Spleen (tissue), 11 donors: ENCODE results near the gene KCNK7. TPM values are rescaled to one million over a fixed set of nuclear protein-coding genes. Genes with fewer than 3 reads are reported as not detected.

Experiments
- DNase-seq: peaks from one replicate; pipeline ENCODE4 v3.0.0-alpha.2; 2020
- H3K27ac ChIP-seq, 8 donors: fragments of 200-600 bp; sonication (generic) in 7 of 8; 1 replicate in 4 of 8; 2 replicates in 4 of 8; pipeline versions ENCODE4 v1.5.0 to v1.8.0; 2016 to 2021; ENCODE audit warnings: inconsistent platforms in 4 of 8, mild to moderate bottlenecking in 4 of 8, moderate library complexity in 1 of 8
- H3K27me3 ChIP-seq, 7 donors: fragments of 200-600 bp; sonication (generic) in 6 of 7; replicated peaks in 1 of 7; 1 replicate in 4 of 7; 2 replicates in 3 of 7; pipeline versions ENCODE4 v1.5.0 to v1.8.0; 2016 to 2021; ENCODE audit warnings: inconsistent platforms in 3 of 7, mild to moderate bottlenecking in 1 of 7
- H3K36me3 ChIP-seq, 6 donors: fragments of 200-600 bp; sonication (generic) in 5 of 6; 1 replicate in 4 of 6; 2 replicates in 2 of 6; pipeline versions ENCODE4 v1.5.0 to v1.8.0; 2016 to 2021; ENCODE audit warnings: inconsistent platforms in 2 of 6
- H3K4me1 ChIP-seq, 6 donors: fragments of 200-600 bp; sonication (generic) in 5 of 6; 1 replicate in 3 of 6; 2 replicates in 3 of 6; pipeline versions ENCODE4 v1.5.0 to v1.8.0; 2016 to 2021; ENCODE audit warnings: inconsistent platforms in 3 of 6
- H3K4me3 ChIP-seq, 8 donors: fragments of 200-600 bp; sonication (generic) in 7 of 8; 1 replicate in 4 of 8; 2 replicates in 4 of 8; pipeline versions ENCODE4 v1.5.0 to v1.8.0; 2016 to 2021; ENCODE audit warnings: inconsistent platforms in 4 of 8, mild to moderate bottlenecking in 4 of 8, moderate library complexity in 2 of 8
- H3K9me3 ChIP-seq, 8 donors: fragments of 200-600 bp; sonication (generic) in 7 of 8; 1 replicate in 4 of 8; 2 replicates in 4 of 8; pipeline versions ENCODE4 v1.5.0 to v1.8.0; 2016 to 2021; ENCODE audit warnings: inconsistent platforms in 4 of 8
- POLR2A ChIP-seq, 3 donors: fragments of 450-650 bp; IDR thresholded peaks; one replicate each; pipeline ENCODE4 v1.5.1; 2017; ENCODE audit warnings: antibody characterized with exemption in 3 of 3, mild to moderate bottlenecking in 1 of 3
- POLR2AphosphoS5 ChIP-seq, 3 donors: sonication (generic); formaldehyde crosslinking; IDR thresholded peaks; one replicate each; pipeline ENCODE4 v1.5.1; 2017; ENCODE audit warnings: antibody characterized with exemption in 3 of 3
- WGBS, 5 donors: extraction: QIAGEN DNeasy Blood & Tissue Kit in 3 of 5; methylation state at CpG; one replicate each; pipeline versions ENCODE4 v1.1.5 to v1.1.7; 2013 to 2018; 5-methylcytosine and 5-hydroxymethylcytosine counted together
- intact Hi-C: fragments of 100-400 bp; cut with DNase I; formaldehyde crosslinking; loops from one replicate; pipeline ENCODE4 v1.15.0; 2023; ENCODE audit warnings: low total_unique reads
- polyA plus RNA-seq, 3 donors: library from polyadenylated mRNA; stranded (reverse); fragments of 200-250 nt; gene quantifications; one replicate each; pipeline ENCODE4 v1.2.1, GENCODE V29; 2013
- total RNA-seq, 7 donors: library from RNA; depleted of rRNA in 3 of 7; stranded (reverse); fragments of >200 nt in 3 of 7; fragmentation: NEBNext Ultra II Directional in 4 of 7; extraction: Animal tissue kit (Norgen Biotek cat#: 25700) in 4 of 7; gene quantifications; one replicate each; pipeline versions ENCODE4 v1.1.0 to v1.2.1, GENCODE V29; 2016 to 2021
- TF ChIP-seq, protein P1 (sequence below), 11 experiments: fragments of 200-600 bp in 7 of 11; fragments of 450-650 bp in 4 of 11; sonication (generic) in 4 of 11; IDR thresholded peaks in 8 of 11; conservative IDR thresholded peaks in 3 of 11; 1 replicate in 7 of 11; 2 replicates in 4 of 11; pipeline versions ENCODE4 v1.4.0 to v1.8.0; 2016 to 2021; ENCODE audit warnings: antibody characterized with exemption in 11 of 11, inconsistent platforms in 4 of 11, mild to moderate bottlenecking in 1 of 11
- donor health status: healthy with polysubstance abuse.
- donor health status: DM: no; HTN: no; CAD: no; lungs with moderate emphysema.
- donor health status: DM: no; HTN: no; CAD: no.
- donor health status: Bipolar disorder and iron deficiency.
- donor health status: healthy.
- donor health status: DM: no; HTN: no; CAD: no.
- donor health status: DM: yes; HTN: yes; CAD: no.

The KCNK7 gene
- total and polyA plus RNA-seq, 10 donors: 0.63 to 6.2 (median 1.8) TPM

DNA sequence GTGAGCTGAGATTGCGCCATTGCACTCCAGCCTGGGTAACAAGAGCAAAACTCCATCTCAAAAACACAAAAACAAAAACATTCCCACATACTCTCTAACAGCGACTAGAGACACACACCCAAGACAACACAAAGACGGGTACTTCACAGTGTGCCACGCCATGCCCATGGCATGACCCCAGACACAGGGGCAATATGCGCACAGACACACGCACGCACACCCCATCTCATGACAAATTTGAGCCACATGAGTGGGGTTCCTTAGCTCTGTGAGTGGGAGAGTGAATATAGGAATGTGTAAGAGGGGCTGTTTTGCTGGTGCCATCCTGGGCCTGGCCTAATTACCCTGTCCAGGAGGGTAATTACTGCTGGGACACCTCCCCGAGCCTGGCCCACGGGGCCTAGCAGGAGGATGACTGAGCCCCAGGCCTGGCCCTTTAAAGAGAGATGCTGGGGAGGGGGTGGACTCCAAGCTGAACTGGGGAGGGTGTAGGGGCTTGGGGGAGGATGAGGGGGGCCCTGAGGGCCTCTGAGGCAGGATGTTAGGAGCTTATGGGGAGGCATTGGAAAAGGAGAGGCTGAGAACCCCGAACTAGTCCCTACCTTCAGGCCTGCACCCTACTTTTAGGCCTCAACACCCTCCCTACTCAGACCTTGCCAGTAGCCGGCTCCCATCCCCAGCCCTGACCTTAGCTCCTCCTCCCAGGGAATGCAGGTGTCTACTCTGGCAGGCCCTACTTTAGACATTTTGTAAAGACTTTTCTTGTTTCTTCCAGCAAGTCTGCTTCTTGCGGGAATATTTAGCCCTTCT, 38.9 kb downstream of the KCNK7 start:
- DNase-seq: no peak
- intact Hi-C loops: no loop called here
- TF ChIP-seq POLR2A (IDR thresholded peaks at IDR 0.05) (no peak), POLR2AphosphoS5 (IDR thresholded peaks at IDR 0.05) (no peak)
- TF ChIP-seq, protein P1, sequence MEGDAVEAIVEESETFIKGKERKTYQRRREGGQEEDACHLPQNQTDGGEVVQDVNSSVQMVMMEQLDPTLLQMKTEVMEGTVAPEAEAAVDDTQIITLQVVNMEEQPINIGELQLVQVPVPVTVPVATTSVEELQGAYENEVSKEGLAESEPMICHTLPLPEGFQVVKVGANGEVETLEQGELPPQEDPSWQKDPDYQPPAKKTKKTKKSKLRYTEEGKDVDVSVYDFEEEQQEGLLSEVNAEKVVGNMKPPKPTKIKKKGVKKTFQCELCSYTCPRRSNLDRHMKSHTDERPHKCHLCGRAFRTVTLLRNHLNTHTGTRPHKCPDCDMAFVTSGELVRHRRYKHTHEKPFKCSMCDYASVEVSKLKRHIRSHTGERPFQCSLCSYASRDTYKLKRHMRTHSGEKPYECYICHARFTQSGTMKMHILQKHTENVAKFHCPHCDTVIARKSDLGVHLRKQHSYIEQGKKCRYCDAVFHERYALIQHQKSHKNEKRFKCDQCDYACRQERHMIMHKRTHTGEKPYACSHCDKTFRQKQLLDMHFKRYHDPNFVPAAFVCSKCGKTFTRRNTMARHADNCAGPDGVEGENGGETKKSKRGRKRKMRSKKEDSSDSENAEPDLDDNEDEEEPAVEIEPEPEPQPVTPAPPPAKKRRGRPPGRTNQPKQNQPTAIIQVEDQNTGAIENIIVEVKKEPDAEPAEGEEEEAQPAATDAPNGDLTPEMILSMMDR (IDR thresholded peaks at IDR 0.05 in 8 of 11, conservative IDR thresholded peaks at IDR 0.05 in 3 of 11): no peak
- H3K9me3 ChIP-seq: no peaks in the 10 kb centered on the region
- H3K36me3 ChIP-seq: no peaks in the 10 kb centered on the region
- peak overlapping the region; percentile 14 to 91 (median 88) for H3K27ac ChIP-seq
- H3K27me3 ChIP-seq: peaks cover 0 to 18% (median 0%) of the 10 kb centered on the region in 7 donors
- H3K4me1 ChIP-seq: peaks cover 56 to 95% (median 88%) of the 10 kb centered on the region in 6 donors
- 82 to 86% (median 86%) methylated on average over 12 of the region's 12 CpGs for WGBS, 5 donors
- peak overlapping the region in 7 of 8 donors; percentile 15 to 76 (median 50) for H3K4me3 ChIP-seq

DNA sequence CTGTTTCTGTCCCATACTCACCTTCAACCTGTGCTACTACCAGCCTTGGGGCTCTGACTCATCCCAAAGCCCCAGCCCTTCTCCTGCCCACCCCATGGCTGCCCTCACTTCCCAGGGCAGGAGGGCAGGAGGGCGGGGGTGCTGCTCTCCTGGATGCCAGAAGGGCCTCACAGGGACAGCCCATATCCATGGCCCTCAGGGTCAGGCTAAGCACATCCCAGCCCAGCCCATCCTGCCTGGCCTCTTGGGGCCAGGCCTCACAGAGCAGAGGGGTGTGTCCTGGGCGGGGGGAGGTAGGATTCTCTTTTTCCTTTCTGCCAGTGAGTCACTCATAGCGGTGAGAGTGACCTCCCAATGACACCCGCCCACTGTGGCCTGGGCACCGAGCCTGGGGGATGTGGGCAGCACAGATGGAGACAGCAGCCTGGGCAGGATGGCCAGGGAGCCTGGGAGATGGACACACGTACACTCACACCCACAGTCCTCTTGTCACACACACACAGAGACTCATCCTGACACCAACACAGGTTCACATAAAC, 39.8 kb downstream of the KCNK7 start:
- Histone ChIP-seq H3K4me1 (peaks cover 59 to 98% (median 88%) of the 10 kb centered on the region in 6 donors), H3K4me3 (no peak overlapping the region), H3K36me3 (no peaks in the 10 kb centered on the region), H3K9me3 (no peaks in the 10 kb centered on the region), H3K27ac (peak overlapping the region; percentile 29 to 91 (median 78)), H3K27me3 (peaks cover 0 to 18% (median 0%) of the 10 kb centered on the region in 7 donors)
- intact Hi-C loops: no loop called here
- peak; percentile 85 for DNase-seq
- 56 to 72% (median 58%) methylated on average over 3 to 6 of the region's 6 CpGs for WGBS, 5 donors
- TF ChIP-seq POLR2A (IDR thresholded peaks at IDR 0.05) (no peak), POLR2AphosphoS5 (IDR thresholded peaks at IDR 0.05) (peak; percentile 57 to 78 (median 72))
- TF ChIP-seq, protein P1 (IDR thresholded peaks at IDR 0.05 in 8 of 11, conservative IDR thresholded peaks at IDR 0.05 in 3 of 11): no peak

DNA sequence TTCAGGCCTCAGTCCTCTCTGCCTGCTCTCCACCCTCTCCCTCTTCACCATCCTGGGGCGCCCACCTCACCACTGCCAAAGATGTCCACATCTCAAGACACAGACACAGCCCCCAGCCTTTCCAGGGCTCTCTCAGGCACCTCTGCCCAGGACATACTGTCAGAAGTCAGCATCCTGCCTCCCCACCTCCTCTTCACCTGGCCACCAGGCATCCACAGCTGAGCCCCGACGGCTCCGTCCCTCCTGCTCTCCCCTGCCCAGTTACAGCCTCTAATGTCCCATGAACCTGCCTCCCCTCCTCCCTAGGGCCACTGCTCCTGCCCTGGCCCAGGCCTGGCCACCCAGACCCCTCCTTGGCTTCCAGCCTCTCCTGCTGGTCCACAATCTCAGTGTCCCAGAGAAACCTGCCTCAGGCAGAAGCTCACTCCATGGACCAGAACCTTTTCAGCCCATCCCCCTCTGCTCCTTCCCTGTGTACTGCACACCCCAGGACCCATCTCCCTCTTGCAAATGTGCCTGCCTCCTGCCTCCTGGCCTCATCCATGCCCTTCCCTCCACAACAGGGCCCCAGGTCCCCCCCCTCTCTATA, 40.7 kb downstream of the KCNK7 start:
- Histone ChIP-seq H3K27ac (peak overlapping the region; percentile 29 to 91 (median 62)), H3K27me3 (peaks cover 0 to 18% (median 0%) of the 10 kb centered on the region in 7 donors), H3K4me3 (no peak overlapping the region), H3K4me1 (peaks cover 60 to 92% (median 81%) of the 10 kb centered on the region in 6 donors), H3K36me3 (no peaks in the 10 kb centered on the region), H3K9me3 (no peaks in the 10 kb centered on the region)
- intact Hi-C loops: no loop called here
- 67 to 84% (median 81%) methylated on average over 4 of the region's 4 CpGs for WGBS, 5 donors
- TF ChIP-seq, protein P1 (IDR thresholded peaks at IDR 0.05 in 8 of 11, conservative IDR thresholded peaks at IDR 0.05 in 3 of 11): no peak
- no peak for TF ChIP-seq POLR2A (IDR thresholded peaks at IDR 0.05)
- no peak for TF ChIP-seq POLR2AphosphoS5 (IDR thresholded peaks at IDR 0.05)
- no peak for DNase-seq
